ENCODE results near the gene MPZ. TPM values are rescaled to one million over a fixed set of nuclear protein-coding genes. Genes with fewer than 3 reads are reported as not detected.

The MPZ gene
- total and polyA plus RNA-seq, 9 of the 15 experiments (the other 6 are each of a cell fraction or from before 2014, with no cell fraction given), result 0.22 to 16.6 (median 10.9) TPM

GRCh38 chr1:161314201-161314981 is 4.6 kb upstream of the MPZ start, which contains the start of gene SDHC (continued):
- no peak for TF ChIP-seq RBM34 (IDR thresholded peaks at IDR 0.05; ENCODE audit: borderline replicate concordance, insufficient read depth, low read length)
- TF ChIP-seq BRF2 (IDR thresholded peaks at IDR 0.05; ENCODE audit: borderline replicate concordance, insufficient read depth, insufficient read length), result no peak
- no peak for TF ChIP-seq NCOA4 (IDR thresholded peaks at IDR 0.05; ENCODE audit: partially characterized antibody)
- no peak; the same call in 1 of the 2 replicates for TF ChIP-seq SP1 (CRISPR knock-in tag; IDR thresholded peaks at IDR 0.05)
- TF ChIP-seq MNT (conservative IDR thresholded peaks at IDR 0.05), result peak; percentile 79 to 86
- no peak for TF ChIP-seq ZNF3 (CRISPR knock-in tag; IDR thresholded peaks at IDR 0.05)
- no peak for TF ChIP-seq ZNF79 (CRISPR knock-in tag; IDR thresholded peaks at IDR 0.05; ENCODE audit: low read depth)
- no peak for TF ChIP-seq ZNF76 (CRISPR knock-in tag; IDR thresholded peaks at IDR 0.05; ENCODE audit: borderline replicate concordance)
- TF ChIP-seq PHTF2 (CRISPR knock-in tag; IDR thresholded peaks at IDR 0.05), result no peak
- TF ChIP-seq MAX (CRISPR knock-in tag; IDR thresholded peaks at IDR 0.05), result peak; percentile 54
- 0 out of 2 replicates have a peak, but pooled peaks have one; percentile 15 for TF ChIP-seq BCOR (IDR thresholded peaks at IDR 0.05)
- no peak for TF ChIP-seq SNIP1 (IDR thresholded peaks at IDR 0.05; ENCODE audit: low read depth)
- TF ChIP-seq SLC30A9 (CRISPR knock-in tag; IDR thresholded peaks at IDR 0.05), result no peak
- TF ChIP-seq TAF1 (IDR thresholded peaks at IDR 0.05; ENCODE audit: control insufficient read depth, extremely low read depth, insufficient read depth, low read length, severe bottlenecking), result peak; percentile 98
- TF ChIP-seq ARID4B (CRISPR knock-in tag; IDR thresholded peaks at IDR 0.05), result peak; percentile 88
- TF ChIP-seq EHMT2 (IDR thresholded peaks at IDR 0.05), result no peak
- TF ChIP-seq ZFP1 (CRISPR knock-in tag; IDR thresholded peaks at IDR 0.05), result no peak
- TF ChIP-seq PHB (CRISPR knock-in tag; IDR thresholded peaks at IDR 0.05), result no peak
- TF ChIP-seq ZNF384 (IDR thresholded peaks at IDR 0.05; ENCODE audit: low read depth, low read length), result no peak
- TF ChIP-seq ATF2 (CRISPR knock-in tag; IDR thresholded peaks at IDR 0.05), result no peak
